Activated CD8-positive, alpha-beta memory T cell treated with anti-CD3 and anti-CD28 coated beads, Interleukin-2, amount 50 U/mL, for 48 hours (primary cell): ENCODE measurements around the gene TULP4.
"Not testable (repeated sequence)": the region's sequence is repeated elsewhere in the genome, so short reads cannot be mapped to it uniquely, and the experiment has no call there.

Experiments
- DNase-seq: peaks from one replicate; pipeline ENCODE4 v3.0.0-alpha.2; 2020

TULP4 gene

DNA sequence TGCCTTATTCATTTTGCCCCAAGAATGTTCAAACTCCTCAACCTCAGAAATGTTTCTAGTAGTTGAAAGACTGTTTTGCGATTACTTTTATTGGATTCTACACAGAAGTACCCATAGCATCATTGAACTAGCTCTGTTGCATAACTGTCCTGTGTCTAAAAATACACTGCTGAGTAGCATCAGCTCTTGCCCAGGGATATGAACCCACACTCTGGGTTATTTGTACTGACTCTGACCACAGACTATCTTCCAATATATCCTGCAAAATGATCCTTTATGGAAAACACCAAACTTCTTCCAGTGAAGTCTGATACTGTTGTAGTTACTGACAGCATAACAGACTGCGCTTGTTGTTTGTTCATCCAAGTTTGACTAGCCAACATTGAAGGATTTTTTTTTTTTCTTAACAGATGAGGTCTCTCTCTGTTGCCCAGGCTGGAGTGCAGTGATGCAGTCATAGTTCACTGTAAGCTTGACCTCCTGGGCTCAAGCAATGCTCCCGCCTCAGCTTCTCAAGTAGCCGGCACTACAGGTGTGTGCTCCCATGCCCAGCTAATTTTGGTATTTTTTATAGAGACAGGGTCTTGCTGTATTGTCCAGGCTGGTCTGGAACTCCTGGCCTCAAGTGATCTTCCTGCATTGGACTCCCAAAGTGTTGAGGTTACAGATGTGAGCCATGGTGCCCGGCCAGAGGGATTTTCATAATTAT is 49.9 kb downstream of the TULP4 start:
- no peak for DNase-seq

DNA sequence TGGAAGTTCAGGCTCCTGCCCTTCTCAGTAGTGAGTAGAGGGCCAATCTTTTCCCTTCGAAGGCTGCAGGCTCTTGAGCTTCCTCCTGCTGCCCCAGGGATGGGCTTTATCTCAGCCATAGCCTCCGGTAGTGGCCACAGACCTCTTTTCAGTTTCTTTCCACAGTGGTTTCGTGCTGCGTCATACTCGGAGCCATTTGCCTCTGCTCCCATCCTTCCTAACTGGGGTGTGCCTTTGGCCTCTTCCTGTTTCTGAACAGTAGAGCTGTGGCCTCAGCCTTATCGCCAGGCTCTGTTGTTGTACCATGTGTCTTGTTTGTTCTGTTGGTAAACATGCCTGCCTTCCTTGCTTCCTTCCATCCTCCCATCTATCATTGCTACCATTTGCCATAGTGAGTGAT is 54.1 kb downstream of the TULP4 start:
- DNase-seq: no peak

GRCh38 chr6:158367816-158368215 is 55.6 kb downstream of the TULP4 start:
- DNase-seq: no peak

- no peak for DNase-seq
Observed at GRCh38 chr6:158369241-158369640, 57.0 kb downstream of the TULP4 start.

GRCh38 chr6:158370805-158371204 is 58.5 kb downstream of the TULP4 start:
- no peak for DNase-seq

DNA sequence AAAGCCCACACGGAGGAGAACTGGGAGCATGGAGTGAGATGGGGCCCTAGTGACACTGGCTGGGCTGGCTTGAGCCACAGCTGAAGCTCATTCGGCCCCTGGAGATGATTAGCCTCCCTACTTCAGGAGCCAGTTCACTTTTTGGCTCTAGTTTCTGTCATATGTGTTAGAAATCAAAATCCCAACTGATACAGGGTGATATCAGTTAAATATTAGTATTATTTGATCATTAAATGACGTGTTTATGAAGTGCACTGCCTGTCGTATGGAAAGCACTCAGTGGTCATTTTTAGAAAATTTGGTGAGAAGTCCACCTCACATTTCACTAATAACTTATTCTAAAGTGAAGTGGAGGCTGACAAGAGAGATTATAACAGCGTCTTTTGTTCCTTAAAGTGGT is 59.0 kb downstream of the TULP4 start:
- DNase-seq: no peak

- DNase-seq: no peak
Observed at GRCh38 chr6:158372574-158372973, 60.3 kb downstream of the TULP4 start.

DNA sequence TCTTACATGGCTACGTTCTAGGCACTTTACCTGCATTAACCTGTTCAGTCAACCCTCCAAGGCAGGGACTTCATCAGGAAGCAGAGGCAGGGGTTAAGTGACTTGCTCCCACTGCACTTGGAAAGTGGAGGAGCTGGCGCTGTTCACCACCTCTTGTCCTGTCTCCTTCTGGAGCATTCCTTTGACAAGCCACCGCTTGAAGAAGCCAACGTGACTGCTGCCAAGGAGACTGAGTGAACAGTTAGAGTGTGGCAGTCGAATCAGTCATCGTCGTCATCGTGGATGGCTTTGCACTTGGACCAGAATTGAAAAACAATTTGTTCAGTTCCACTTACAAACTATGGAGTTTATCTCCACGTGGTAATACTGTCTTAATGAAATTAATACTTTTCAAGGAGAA is 60.9 kb downstream of the TULP4 start:
- DNase-seq: no peak

DNA sequence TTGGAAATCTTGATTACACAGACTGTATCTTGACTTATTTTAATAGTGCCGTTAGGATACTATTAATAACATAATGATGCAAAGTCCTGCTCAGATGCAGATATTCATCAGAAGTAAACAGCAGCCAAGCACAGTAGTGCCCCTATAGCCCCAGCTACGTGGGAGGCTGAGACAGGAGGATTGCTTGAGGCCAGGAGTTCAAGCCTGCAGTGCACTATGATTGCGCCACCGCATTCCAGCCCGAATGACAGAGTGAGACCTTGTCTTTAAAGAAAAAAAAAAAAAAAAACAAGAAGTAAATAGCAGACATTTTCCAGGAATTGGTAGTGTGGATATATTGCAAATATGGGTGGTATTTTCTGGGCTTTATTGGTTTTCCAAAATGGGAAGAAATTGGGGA is 61.8 kb downstream of the TULP4 start:
- DNase-seq: no peak

- no peak for DNase-seq
Observed at GRCh38 chr6:158376631-158377081, 64.4 kb downstream of the TULP4 start.

DNA sequence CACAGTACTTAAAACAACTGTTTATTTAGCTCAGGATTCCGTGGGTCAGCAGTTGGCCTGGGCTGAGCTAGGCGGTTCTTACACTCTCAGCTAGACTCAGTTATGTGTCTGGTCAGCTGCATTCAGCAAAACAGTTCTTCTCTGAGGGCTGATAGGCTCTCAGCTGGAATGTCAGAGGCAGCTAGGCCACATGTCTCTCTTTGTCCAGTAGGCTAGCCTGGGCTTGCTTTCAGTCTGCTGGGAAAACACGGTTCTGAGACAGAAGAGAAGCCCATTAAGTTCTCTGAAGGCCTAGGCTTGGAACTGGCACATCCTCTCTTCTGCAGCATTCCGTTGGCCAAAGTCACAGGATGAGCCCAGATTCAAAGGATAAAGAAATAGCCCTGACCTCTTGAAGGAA is 65.6 kb downstream of the TULP4 start:
- no peak for DNase-seq

DNA sequence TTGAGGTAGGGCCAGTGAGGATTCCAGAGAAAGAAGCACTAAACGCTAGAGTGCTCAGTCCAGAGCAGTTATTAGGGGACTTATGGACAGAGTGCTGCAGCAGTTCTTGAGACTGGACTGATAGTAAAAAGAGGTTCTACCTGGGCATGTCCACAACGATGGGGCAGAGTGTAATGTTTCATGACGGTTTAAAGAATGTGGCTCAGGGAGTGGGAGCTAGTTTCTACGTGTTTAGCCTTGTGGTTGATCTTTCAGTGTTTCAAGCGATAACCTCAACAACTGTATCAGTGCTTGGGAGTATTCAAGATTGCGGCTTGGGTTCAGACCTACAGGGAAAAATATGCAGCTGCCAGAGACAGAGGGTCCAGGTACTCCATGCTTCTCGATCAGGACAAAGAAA is 67.1 kb downstream of the TULP4 start:
- no peak for DNase-seq

DNA sequence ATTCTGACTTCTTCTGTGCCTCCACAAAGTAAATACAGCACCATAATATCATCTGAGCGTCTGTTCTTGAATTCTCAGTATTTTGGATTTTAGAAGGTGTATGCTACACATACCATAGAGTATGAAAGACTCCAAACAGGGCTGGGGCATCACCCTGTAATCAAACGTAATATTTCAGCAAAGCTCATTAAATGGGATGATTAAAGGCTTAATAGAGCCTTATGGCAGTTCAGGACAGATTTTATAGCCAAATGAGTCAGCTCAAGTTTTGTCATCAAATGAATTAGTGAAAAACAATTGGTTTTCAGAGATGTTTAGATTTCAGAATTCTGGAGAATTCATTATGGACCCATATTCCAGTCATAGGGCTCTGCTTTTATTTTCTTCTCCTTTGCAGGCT is 68.9 kb downstream of the TULP4 start:
- DNase-seq: no peak

- DNase-seq: no peak
Observed at GRCh38 chr6:158382491-158382890, 70.2 kb downstream of the TULP4 start.

DNA sequence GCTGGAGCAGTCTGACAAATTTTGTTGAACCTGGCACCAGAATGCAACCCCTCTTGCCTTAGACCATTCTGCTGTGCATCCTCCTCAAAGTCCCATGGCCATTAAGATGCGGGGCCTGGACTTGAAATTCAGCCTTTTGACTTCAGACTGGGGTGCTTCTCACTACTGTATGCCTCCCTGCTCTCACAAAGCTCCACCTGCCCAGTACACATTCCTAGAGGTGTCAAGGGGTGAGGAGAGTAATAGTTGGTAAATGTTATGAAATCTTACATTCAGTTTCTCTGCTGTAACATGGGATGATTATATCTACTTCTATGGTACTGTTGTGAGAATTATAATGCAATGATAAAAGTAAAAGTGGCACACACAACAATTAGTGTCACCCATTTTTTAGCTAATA is 70.8 kb downstream of the TULP4 start:
- DNase-seq: no peak

GRCh38 chr6:158383542-158383941 is 71.3 kb downstream of the TULP4 start:
- no peak for DNase-seq

- no peak for DNase-seq
Observed at GRCh38 chr6:158384671-158385110, 72.4 kb downstream of the TULP4 start.

DNA sequence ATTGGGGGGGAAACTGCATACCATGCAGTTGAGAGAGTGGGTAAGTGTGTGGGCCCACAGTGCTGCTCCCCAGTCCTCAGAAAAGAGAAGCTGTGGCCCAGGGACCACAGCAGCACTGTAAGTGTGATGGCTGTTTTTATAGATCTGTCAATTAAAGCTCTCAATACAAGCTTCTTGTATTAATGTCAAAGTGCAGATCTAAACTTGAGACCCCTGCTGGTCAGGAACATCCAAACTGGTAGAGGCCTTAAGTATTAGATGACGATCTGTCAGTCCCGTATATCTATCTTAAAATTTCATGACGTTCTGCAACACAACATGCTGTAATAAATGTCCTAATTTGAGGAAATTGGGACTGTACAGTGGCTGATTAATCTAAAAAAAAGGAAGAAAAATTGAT is 74.8 kb downstream of the TULP4 start:
- DNase-seq: no peak

DNA sequence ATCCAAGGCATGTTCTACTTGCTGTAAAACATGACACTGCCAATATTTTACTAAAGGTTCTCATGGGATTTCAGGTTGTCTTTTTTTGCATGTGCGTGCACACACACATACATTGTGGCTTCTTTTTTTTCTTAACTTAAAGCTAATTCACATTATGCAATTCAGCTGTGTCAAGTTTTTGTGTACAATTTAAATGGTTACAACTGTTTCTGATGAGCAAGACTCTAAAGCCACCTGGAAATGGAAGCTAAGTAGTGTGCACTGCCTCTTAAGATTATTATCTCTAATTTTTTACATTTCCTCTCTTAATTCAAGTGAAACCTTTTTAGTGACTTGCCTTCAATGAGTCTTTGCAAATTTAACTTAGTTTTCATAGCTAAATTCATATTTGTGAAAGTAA is 75.3 kb downstream of the TULP4 start:
- no peak for DNase-seq

GRCh38 chr6:158388727-158389126 is 76.5 kb downstream of the TULP4 start:
- DNase-seq: no peak

DNA sequence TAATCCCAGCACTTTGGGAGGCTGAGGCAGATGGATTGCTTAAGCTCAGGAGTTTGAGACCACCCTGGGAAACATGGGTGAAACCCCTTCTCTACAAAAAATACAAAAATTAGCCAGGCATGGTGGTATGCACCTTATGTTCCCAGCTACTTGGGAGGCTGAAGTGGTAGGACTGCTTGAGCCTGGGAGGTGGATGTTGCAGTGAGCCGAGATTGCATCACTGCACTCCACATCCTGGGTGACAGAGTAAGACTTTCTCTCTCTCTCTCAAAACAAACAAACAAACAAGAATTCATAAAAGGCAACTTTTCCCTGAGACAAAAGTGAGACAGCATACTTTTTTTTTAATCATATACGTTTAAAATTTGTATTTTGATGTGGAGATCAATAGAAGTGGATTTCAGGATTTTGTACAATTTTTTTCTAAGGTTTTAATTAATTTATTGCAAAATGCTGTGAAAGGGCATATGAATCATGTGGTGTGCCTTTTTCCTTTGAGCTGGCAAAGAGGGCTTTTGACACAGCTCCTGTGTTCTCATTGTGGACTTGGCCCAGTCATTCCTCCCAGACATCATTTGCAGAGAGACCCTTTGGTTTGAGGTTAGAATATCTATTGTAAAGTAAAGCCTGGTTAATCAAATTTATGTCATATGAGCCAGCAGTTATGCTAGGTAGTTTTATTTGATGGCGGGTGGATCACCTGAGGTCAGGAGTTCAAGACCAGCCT is 77.1 kb downstream of the TULP4 start:
- no peak for DNase-seq

- no peak for DNase-seq
Observed at GRCh38 chr6:158391276-158391675, 79.0 kb downstream of the TULP4 start.

GRCh38 chr6:158391977-158392376 is 79.7 kb downstream of the TULP4 start:
- not testable (repeated sequence) for DNase-seq

DNA sequence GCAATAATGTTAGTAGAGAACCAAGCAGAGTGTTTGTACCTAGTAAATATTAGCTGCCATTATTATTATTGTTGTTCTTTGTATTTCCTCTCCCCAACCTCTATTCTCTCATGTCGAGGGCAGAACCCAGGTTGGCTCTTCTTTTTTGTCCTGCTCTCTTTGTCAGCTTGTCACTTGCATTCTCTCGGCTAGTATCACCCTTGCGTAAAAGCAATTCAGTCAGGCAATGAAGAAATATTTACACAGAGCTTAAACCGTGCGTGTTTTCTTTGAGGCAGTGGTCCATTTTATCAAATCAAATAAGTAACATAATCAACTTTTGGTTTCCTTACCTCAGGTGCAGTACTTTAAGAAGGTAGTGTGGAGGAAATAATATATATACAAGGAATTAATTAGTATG is 83.9 kb downstream of the TULP4 start:
- DNase-seq: no peak

- no peak for DNase-seq
Observed at GRCh38 chr6:158397578-158397977, 85.3 kb downstream of the TULP4 start.
